HG02798 (cell line): ENCODE measurements around the gene RNPEPL1.
"Not testable (repeated sequence)": the region's sequence is repeated elsewhere in the genome, so short reads cannot be mapped to it uniquely, and the experiment has no call there.

ENCODE experiments used
- ATAC-seq: cut with Tn5 transposase; IDR thresholded peaks from one replicate; pipeline ENCODE4 v1.9.1; 2021; ENCODE audit warnings: mild to moderate bottlenecking; ENCODE audit not compliant: unreplicated experiment, poor library complexity

RNPEPL1 gene

DNA sequence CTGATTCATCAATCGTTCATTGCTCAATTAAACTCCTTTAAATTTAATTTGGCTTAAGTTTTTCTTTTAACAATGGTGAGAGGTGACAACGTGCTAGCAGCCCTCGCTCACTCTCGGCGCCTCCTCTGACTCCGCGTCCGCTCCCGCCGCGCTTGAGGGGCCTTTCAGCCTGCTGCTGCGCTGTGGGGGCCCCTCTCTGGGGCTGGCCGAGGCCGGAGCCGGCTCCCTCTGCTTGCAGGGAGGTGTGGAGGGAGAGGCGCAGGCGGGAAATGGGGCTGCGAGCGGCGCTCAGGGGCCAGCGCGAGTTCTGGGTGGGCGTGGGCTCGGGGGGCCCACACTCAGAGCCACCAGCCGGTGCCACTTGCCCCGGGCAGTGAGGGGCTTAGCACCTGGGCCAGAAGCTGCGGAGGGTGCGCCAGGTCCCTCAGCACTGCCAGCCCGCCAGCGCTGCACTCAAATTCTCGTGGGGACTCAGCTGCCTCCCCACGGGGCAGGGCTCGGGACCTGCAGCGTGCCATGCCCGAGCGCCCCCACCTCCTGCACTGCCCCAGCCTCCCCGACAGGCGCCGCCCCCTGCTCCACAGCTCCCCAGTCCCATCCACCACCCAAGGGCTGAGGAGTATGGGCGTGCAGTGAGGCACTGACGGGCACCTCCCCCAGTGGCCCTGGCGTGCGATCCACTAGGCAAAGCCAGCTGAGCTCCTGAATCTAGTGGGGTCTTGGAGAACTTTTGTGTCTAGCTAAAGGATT, 30.1 kb upstream of the RNPEPL1 start:
- ATAC-seq, result no peak

DNA sequence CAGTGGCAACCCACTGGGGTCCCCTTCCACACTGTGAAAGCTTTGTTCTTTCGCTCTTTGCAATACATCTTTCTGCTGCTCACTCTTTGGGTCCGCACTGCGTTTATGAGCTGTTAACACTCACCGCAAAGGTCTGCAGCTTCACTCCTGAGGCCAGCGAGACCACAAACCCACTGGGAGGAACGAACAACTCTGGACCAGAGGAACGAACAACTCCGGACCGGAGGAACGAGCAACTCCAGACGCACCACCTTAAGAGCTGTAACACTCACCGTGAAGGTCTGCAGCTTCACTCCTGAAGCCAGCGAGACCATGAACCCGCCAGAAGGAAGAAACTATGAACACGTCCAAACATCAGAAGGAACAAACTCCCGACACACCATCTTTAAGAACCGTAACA, 29.2 kb upstream of the RNPEPL1 start:
- ATAC-seq, result not testable (repeated sequence)

DNA sequence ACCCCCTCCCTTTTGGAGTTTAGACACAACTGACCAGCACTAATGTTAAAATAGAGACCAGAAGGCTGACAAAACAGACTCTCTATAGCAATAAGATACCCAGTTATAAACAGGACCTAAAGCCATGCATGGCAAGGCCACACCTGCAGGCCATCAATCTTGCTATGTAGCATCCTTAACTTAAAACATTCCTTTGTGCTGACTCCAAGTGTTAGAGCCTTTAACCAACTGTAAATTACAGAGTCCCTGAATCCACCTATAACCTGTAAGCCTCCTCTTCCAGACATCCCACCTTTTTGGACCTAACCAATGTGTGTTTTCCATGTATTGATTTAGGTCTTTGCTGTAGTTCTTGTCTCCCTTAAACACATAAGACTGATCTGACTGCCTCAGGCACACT, 28.4 kb upstream of the RNPEPL1 start:
- ATAC-seq, result no peak

DNA sequence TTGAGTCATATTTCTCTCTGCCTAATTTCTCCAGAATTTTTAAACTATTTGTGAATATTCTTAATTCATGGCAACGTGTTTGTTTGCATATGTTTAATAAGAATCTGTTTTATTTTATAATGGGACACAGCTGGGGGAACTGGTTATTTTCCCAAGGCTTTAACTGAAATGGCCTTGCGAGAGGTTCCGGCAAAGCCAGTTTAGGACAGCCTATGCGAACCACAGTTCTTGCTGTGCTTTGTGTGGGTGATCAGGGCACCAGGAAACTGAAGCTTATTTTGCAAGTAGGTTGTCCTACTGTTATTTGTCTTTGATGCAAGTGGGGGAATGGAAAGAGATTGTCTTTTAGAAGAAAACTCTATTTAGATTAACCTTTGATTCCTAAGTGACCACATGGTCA, 17.0 kb upstream of the RNPEPL1 start:
- no peak for ATAC-seq

DNA sequence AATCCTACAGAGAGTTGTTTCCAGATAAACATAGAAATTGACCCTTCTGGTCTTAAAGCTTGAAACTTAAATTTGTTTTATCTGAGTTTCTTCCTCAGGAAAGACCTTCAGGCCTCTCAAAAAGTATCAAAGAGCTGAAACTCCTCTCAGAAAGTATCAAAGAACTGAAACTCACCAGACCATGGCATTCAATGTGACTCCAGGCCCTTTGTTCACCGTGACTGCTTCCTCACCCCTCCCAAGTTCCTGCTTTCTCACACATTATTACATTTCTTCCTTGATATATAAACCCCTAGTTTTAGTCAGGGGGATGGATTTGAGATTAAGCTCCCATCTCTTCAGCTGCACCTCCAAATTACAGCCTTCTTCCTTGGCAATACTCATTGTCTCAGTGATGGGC, 16.5 kb upstream of the RNPEPL1 start:
- ATAC-seq, result no peak

DNA sequence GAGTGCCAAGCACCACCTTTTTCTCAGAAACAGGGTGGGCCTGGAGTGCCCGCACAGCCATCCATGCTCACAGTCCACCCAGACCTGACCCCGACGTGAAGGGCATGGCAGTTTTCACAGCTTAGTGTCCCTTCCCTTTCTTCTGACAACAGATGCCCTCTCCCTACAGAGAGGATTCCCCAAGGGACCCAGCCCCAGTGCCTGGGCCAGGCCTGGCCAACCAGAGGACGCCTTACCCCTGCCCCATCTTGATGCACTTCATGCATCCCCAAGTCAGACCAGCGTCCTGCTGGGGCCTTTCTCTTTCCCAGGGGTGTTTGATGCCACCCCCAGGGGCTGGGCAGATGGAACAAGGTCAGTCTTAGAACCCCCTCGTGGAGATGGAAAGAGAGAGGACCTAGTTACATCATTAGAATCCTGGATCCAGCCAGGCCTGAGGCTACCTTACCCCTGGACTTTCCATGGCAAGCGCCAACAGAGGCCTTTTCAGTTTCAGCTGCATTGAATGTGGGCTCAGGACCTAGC, 14.3 kb upstream of the RNPEPL1 start:
- no peak for ATAC-seq

DNA sequence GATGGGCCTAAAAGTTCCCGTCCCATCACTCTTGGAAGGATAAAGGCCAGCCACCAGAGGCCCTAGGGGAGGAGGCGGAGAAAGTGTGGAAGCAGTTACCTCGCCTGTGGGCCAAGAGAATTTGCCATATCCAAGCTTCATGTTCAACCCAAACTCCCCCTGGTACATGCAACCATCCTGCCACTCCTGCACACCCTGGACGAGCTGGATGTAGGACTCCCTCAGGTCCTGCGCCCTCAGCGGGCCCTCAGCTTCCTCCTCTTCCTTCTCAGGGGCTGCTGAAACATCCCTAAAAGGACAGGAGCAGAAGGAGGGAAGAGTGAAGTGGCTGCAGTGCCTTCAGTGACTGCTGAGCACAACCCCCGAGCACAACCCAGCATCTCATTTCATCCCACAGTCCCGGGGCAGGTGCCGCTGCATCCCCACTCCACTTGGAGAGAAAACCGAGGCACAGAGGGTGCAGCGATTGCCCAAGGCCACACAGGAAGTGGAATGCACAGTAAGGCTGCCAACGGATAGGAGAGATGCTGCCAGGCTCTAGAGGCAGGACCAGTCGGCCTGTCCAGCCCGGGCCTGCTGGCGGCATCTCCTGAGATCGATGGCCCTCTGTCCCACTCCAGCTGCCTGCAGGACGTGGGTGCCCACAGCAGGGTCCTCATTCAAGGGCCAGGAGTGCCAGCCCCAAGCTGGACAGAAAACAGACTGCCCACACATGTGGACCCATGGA, 13.4 kb upstream of the RNPEPL1 start:
- no peak for ATAC-seq

DNA sequence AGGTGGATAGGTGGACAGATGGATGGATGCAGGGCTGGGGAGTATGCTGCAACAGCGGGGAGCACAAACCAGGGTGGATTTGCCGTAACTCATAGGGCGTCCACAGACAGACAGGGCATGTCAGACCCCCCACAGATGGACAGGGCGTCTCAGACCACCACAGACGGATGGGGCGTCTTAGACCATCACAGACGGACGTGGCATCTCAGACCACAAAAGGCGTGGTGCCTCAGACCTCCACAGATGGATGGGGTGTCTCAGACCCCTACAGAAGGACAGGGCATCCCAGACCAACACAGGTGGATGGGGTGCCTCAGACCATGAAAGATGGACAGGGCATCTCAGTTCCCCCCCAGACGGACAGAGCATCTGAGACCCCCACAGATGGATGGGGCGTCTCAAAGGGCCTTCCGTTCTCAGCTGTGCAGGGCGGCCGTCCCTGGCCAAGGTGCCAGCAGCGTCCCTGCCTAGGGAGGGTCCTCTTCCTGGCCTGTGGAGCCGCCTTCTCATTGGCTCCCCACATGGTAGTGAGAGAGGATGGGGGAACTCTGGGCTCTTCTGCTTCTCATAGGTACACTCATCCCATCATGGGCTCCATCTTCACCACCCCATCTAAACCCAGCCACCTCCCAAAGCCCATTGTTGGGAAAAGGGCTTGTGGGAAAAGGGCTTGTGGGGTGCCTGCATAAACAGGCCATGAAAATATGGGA, 12.6 kb upstream of the RNPEPL1 start:
- no peak for ATAC-seq

DNA sequence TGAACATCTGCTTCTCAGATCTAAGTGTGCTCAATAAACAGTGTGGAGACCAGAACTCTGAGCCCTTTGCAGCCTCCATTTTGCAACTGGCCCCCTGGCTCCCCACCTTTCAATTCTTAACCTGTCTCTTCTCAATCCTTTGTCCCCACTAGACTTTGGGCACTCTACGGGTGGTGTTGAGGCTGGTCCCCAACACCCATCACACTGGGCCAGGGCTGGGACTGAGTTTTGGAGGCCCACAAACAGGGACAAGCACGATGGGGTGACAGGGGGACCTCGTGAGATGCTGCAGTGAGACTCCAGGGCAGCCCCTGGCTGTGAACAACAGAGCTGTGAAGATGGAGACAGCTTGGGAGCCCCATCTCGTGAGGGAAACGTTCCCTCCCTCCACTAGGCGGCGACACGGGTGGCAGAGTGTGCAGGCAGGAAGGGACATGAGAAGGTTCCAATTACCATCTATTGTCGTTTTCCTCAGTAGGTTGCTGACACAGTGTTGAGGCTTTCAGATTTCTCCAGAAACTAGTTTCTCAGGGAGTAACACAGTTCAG, 11.7 kb upstream of the RNPEPL1 start:
- no peak for ATAC-seq

DNA sequence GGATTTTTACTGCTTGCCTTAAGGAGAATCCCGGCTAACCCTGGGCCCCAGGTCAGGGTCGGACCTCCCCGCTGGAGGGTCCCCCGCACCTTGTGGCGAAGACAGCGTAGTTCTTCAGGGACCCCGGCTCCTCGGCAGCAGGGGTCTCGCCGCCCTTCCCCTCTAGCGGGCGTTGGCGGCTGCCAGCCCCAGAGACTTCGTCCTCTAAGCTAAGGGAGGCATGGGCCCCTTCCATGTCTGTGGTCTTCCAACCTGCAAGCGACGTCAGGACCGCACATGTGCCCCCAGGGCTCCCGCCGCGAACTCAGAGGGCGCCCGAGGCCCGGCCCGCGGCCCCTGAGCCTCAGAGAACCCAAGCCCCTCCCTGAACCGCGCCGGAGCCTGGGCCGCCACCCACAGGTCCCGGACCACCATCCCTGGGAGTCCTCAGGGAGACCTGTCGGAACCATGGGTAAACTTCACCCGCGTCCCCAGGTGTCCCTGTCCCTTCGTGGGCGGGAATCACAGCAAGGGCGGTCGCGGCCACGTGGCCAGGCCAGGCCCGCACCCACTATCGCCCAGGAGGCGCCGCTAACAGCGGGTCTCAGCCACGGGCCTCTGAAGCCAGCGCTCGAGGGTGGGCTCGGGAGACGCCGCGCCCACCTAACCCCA, 11.1 kb upstream of the RNPEPL1 start:
- no peak for ATAC-seq

DNA sequence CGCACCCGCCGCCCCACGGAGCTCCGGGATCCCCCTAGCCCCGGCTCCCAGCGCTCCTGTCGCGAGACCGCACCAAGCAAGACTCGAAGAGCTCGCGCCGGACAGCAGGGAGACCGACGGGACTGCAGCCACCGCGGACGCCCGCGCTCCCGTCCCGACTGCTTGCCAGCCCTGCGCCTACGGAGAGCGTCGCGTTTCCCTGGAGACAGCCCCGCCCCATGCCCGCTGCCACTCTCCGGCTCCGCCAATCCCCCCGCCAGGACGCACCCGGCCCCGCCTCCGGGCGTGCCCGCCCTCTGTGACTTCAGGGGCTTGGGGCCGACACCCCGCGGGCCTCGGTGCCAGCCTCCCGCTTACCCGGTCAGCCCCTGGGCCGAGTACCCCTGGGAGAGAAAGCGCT, 10.5 kb upstream of the RNPEPL1 start, which contains the start of gene ANKMY1:
TSS of gene ANKMY1 (minus strand) at position 181 of the 400 bp plus-strand sequence. CDS start 653 bp downstream, outside the sequence.
- ATAC-seq, result no peak

DNA sequence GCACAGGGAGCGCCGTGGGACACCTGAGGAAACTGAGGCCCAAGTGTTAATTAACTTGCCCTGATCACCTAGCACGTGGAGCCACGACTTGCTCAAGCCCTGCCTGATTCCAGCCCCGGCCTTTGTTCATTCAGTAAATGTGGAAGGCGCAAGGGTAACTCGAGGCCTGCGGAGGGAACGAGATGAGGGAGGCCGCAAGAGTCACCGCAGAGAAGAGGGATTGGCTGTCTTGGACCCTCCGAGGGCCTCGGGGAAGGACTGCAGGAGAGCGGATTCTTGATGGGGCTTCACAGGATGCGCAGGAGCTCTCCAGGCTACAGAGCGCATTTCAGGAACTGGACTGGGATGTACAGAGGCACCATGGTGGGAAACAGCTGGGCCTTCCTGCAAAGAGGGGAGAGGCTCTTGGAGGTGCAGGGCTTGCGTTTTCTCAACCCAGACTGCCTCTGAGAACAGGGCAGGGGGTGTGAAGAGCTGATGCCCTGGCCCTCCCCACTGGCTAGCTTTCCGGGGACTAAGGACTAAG, 10.0 kb upstream of the RNPEPL1 start:
- ATAC-seq, result no peak

DNA sequence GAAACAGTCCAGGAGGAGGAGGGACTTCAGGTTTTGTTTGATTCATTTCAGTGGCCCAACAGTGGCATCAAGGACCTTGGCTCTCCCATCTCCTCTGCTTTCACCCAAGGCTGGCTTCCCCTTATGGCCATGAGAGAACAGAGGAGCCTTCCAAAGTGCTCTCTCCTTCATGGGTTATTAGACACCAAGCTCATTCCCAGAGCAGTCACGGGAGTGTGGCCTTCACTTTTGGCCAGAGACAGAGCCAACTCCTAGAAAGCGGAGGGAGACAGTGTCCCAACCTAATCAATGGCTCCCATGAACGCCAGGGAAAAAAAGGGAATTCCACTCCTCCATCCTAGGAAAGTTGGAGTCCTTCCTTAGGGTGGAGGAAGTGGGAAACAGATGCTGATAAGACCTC, 9.0 kb upstream of the RNPEPL1 start:
- no peak for ATAC-seq

DNA sequence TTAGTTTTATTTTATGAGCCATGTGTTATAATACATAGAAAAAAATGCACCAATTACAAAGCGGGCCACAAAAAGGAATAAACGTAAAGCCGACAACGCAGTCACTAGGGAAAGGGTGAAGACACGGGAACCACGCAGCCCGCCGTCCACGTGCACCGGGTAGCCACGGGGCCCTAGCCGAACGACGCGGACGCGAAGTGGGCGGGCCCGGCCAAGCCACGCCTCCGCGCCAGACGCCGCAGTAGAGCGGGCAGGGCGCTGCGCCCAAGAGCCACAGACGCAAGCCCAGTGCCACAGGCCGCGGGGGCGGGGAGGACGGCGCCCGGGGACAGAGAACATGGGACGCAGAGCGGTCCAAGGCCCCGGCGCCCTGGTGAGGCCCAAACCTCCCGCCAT, 8.2 kb upstream of the RNPEPL1 start, which contains the start of gene DUSP28:
TSS of gene DUSP28 (plus strand) at position 274 of the 396 bp plus-strand sequence. CDS start 328 bp downstream, outside the sequence.
- ATAC-seq, result peak; percentile 62

DNA sequence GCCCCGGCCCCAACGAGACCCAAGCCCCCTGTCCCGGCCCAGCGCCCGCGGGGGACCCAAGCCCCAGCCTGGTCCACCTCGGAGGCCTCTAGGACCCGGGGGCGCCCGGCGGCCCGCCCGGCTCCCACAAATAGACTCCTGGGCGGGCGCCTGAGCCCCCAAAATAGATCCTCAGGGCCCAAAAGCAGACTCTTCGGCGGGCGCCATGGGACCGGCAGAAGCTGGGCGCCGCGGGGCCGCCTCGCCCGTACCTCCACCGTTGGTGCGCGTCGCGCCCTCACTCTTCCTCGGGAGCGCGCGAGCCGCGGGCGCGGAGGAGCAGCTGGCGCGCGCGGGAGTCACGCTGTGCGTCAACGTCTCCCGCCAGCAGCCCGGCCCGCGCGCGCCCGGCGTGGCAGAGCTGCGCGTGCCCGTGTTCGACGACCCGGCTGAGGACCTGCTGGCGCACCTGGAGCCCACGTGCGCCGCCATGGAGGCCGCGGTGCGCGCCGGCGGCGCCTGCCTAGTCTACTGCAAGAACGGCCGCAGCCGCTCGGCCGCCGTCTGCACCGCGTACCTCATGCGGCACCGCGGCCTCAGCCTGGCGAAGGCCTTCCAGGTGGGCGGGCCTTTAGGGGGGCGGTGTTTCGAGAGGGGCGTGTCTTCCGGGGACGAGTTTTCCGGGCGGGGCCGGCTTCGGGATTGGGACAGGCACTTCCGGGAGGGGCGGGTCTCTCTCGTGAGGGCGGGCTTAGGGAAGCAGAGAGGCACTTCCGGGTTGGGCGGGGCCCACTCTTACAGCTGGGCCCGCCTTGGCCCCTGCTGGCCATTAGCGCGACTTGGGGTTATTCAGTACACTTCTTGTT, 7.6 kb upstream of the RNPEPL1 start:
- ATAC-seq, result peak; percentile 70

DNA sequence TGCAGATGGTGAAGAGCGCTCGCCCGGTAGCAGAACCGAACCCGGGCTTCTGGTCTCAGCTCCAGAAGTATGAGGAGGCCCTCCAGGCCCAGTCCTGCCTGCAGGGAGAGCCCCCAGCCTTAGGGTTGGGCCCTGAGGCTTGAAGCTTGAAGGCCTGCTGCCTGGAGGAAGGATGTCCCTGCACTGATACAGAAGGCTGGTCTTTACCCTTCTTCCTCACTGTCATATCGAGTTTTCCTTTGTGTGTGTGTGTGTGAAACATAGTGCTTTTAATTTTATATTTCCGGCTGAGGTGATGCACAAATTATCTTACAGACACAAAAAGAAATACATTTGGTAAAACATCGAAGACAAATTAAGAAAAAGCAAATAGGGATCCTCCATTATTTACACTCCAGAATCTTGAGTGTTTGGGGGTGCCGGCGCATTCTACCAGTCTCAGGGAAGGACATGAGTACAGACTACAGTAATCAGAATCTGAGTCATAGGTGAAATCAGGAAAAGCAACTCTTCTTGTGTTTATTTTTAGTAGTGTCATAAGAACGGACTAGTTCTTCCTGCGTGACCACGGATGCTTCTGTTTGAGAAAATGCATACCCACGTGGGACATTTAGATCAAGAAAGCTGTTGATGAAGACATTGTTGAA, 6.8 kb upstream of the RNPEPL1 start:
- peak; percentile 3 for ATAC-seq

DNA sequence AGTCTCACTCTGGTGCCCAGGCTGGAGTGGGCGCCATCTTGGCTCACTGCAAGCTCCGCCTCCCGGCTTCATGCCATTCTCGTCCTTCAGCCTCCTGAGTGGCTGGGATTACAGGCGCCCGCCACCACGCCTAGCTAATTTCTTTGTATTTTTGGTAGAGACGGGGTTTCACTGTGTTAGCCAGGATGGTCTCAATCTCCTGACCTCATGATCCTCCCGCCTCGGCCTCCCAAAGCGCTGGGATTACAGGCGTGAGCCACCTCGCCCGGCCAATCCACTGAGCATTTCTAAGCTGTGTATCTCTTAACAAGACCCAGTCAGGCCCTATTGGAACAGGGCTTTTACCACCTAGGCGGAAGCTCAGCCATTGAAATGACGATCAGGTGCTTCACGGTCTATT, 5.1 kb upstream of the RNPEPL1 start:
- not testable (repeated sequence) for ATAC-seq

DNA sequence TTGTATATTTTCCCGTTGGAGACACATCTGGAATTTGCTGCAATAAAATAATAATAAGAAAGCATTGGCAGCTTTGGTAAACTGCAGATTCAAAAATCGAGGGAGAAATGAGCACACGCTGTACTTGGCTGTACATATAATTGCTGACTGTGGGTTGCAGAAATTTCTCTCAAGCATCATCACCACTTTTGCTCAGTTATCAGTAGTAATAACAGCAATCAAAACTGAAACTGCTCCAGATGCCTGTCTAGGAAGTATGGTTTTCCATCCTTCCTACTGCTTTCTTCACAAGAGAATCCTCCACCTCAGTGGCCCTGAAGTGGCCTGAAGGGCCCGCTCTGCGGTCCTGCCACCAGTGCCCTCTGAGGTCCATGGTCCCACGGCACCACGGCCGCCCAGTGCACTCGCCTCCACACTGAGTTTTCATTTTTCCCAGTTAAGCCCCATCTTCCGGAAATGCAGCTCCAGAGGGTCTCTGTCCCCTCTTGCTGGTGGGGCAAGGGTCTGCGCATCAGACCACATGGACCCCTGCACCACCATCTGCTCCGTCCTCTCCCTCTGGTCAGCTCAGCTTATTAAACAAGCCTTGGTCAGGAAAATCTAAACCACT, 4.2 kb upstream of the RNPEPL1 start:
- no peak for ATAC-seq
